ENCODE data around the gene MAPK8. TPM values are rescaled to one million over a fixed set of nuclear protein-coding genes. Genes with fewer than 3 reads are reported as not detected.

Gene MAPK8
- total RNA-seq, 2 experiments from 2014 or later = 47.8 to 50.6 TPM

DNA sequence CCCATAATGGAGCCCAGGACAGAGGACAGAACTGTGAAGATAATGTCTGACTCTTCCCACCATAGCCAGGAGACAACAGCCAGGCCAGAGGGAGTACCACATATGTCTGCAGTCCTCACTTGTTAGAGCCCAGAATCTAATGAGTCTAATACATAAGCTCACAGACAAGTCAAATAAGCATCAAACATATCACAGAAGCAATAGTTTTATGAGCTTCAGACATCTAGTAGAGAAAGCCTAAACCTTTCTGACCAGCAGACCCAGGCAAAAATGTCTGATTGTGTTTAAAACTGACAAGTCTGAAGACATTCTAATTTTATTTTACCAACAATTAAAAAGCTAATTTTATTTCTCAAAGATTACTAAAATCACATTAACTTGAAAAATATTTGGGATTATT lies 75.5 kb downstream of the MAPK8 start:
- no peak overlapping the region for H3K4me3 Mint-ChIP-seq
- Histone ChIP-seq H3K4me3 (ENCODE audit: low read length) (no peak overlapping the region), H3K9me3 (ENCODE audit: control insufficient read depth in 1 of 2, insufficient read depth in 1 of 2, low read length in 2 of 2) (peaks cover 14 to 18% of the 10 kb centered on the region in 2 experiments), H3K36me3 (ENCODE audit: insufficient read depth, low read length) (no peaks in the 10 kb centered on the region), H3K27me3 (ENCODE audit: control insufficient read depth in 1 of 2, insufficient read depth in 2 of 2, low read length in 2 of 2) (no peaks in the 10 kb centered on the region), H3K4me1 (ENCODE audit: insufficient read depth, low read length) (no peaks in the 10 kb centered on the region), H3K27ac (ENCODE audit: low read depth in 1 of 2, low read length in 2 of 2) (no peak overlapping the region)
- CTCF ChIA-PET = no interaction called here
- H3K27ac Mint-ChIP-seq = no peak overlapping the region
- DNase-seq (no peak), ATAC-seq (ENCODE audit: poor library complexity) (no peak)
- no peaks in the 10 kb centered on the region for H3K27me3 Mint-ChIP-seq
- H3K4me1 Mint-ChIP-seq (ENCODE audit: low read depth) = peaks cover 23% of the 10 kb centered on the region
- H3K9me3 Mint-ChIP-seq = peaks cover 3% of the 10 kb centered on the region
- H3K36me3 Mint-ChIP-seq (ENCODE audit: low read depth) = peaks cover 33% of the 10 kb centered on the region
- TF ChIP-seq, protein P1, sequence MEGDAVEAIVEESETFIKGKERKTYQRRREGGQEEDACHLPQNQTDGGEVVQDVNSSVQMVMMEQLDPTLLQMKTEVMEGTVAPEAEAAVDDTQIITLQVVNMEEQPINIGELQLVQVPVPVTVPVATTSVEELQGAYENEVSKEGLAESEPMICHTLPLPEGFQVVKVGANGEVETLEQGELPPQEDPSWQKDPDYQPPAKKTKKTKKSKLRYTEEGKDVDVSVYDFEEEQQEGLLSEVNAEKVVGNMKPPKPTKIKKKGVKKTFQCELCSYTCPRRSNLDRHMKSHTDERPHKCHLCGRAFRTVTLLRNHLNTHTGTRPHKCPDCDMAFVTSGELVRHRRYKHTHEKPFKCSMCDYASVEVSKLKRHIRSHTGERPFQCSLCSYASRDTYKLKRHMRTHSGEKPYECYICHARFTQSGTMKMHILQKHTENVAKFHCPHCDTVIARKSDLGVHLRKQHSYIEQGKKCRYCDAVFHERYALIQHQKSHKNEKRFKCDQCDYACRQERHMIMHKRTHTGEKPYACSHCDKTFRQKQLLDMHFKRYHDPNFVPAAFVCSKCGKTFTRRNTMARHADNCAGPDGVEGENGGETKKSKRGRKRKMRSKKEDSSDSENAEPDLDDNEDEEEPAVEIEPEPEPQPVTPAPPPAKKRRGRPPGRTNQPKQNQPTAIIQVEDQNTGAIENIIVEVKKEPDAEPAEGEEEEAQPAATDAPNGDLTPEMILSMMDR (IDR thresholded peaks at IDR 0.05) = no peak
- intact Hi-C loops (cut with DNase I, micrococcal nuclease) = no loop called here
- POLR2A ChIA-PET = no interaction called here

DNA sequence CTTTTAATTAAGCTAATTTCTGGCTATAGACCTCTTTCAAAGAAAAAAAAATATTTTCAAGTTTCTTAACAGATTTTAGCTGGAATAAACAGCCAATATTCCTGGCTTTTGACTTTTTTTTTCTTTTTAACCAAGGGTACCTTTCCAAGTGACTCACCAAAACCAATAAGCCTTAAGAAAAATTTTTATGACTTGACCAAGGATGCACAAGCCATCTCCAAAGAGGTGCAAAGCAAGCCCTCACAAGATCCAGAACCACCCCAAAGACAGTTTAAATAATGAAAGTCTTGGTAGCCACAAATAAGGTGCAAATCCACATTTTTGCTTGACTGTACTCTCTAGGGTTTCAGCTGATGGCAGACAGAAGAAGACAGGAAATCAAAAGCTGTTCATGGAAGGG lies 76.5 kb downstream of the MAPK8 start:
- no peak overlapping the region for H3K4me3 Mint-ChIP-seq
- Histone ChIP-seq H3K9me3 (ENCODE audit: control insufficient read depth in 1 of 2, insufficient read depth in 1 of 2, low read length in 2 of 2) (peaks cover 14 to 18% of the 10 kb centered on the region in 2 experiments), H3K27me3 (ENCODE audit: control insufficient read depth in 1 of 2, insufficient read depth in 2 of 2, low read length in 2 of 2) (no peaks in the 10 kb centered on the region), H3K4me1 (ENCODE audit: insufficient read depth, low read length) (no peaks in the 10 kb centered on the region), H3K36me3 (ENCODE audit: insufficient read depth, low read length) (no peaks in the 10 kb centered on the region), H3K4me3 (ENCODE audit: low read length) (no peak overlapping the region), H3K27ac (ENCODE audit: low read depth in 1 of 2, low read length in 2 of 2) (no peak overlapping the region)
- POLR2A ChIA-PET = no interaction called here
- H3K36me3 Mint-ChIP-seq (ENCODE audit: low read depth) = peaks cover 25% of the 10 kb centered on the region
- TF ChIP-seq, protein P1 (IDR thresholded peaks at IDR 0.05) = no peak
- peaks cover 33% of the 10 kb centered on the region for H3K4me1 Mint-ChIP-seq (ENCODE audit: low read depth)
- no peak for DNase-seq
- peaks cover 3% of the 10 kb centered on the region for H3K9me3 Mint-ChIP-seq
- H3K27ac Mint-ChIP-seq = no peak overlapping the region
- intact Hi-C loops (cut with DNase I, micrococcal nuclease) = no loop called here
- no peaks in the 10 kb centered on the region for H3K27me3 Mint-ChIP-seq
- CTCF ChIA-PET = no interaction called here
- no peak for ATAC-seq (ENCODE audit: poor library complexity)

DNA sequence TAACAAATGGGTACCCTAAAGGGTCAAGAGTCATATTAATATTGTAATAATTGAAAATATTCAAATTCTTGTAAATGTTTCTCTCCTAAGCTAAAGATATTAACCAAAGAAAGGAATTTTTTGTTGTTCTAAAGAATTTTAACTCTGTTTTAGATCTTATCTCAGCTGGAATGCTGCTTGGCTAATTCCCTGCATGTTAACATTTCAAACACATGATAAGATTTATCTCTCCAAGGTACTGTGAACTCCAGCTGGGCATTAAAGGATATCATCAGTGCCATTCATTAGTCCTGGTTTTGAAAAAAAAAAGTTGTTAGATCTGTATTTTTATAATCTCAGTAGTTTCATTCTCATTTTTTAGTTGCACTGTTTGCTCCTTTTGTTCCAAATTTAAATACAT lies 76.9 kb downstream of the MAPK8 start:
- peaks cover 36% of the 10 kb centered on the region for H3K4me1 Mint-ChIP-seq (ENCODE audit: low read depth)
- POLR2A ChIA-PET = no interaction called here
- no peak for ATAC-seq (ENCODE audit: poor library complexity)
- no peaks in the 10 kb centered on the region for H3K4me1 ChIP-seq (ENCODE audit: insufficient read depth, low read length)
- H3K9me3 Mint-ChIP-seq = peaks cover 3% of the 10 kb centered on the region
- no peaks in the 10 kb centered on the region for H3K27me3 ChIP-seq (ENCODE audit: control insufficient read depth in 1 of 2, insufficient read depth in 2 of 2, low read length in 2 of 2)
- H3K4me3 ChIP-seq (ENCODE audit: low read length) = no peak overlapping the region
- H3K4me3 Mint-ChIP-seq = no peak overlapping the region
- H3K27ac ChIP-seq (ENCODE audit: low read depth in 1 of 2, low read length in 2 of 2) = no peak overlapping the region
- peaks cover 14 to 18% of the 10 kb centered on the region in 2 experiments for H3K9me3 ChIP-seq (ENCODE audit: control insufficient read depth in 1 of 2, insufficient read depth in 1 of 2, low read length in 2 of 2)
- peaks cover 21% of the 10 kb centered on the region for H3K36me3 Mint-ChIP-seq (ENCODE audit: low read depth)
- CTCF ChIA-PET = no interaction called here
- DNase-seq = no peak
- intact Hi-C loops (cut with DNase I, micrococcal nuclease) = no loop called here
- no peaks in the 10 kb centered on the region for H3K27me3 Mint-ChIP-seq
- TF ChIP-seq, protein P1 (IDR thresholded peaks at IDR 0.05) = no peak
- no peaks in the 10 kb centered on the region for H3K36me3 ChIP-seq (ENCODE audit: insufficient read depth, low read length)
- H3K27ac Mint-ChIP-seq = no peak overlapping the region

Data from CD4-positive, alpha-beta T cell (primary cell).